HCT116 (cell line): ENCODE data around the gene CDH7. TPM values are rescaled to one million over a fixed set of nuclear protein-coding genes. Genes with fewer than 3 reads are reported as not detected.

ENCODE experiments used
- ATAC-seq: fragments of 200-7000 bp; cut with Tn5 transposase; 2 replicates; pipeline ENCODE4 v1.9.1; 2020; ENCODE audit warnings: mild to moderate bottlenecking, moderate library complexity
- BruUV-seq: library from RNA; stranded (reverse); fragments of 400-500 nt; replicated peaks from 2 replicates; lab custom pipeline; 2021; lab: Mats Ljungman, UMichigan
- CTCF ChIA-PET: fragments of 300-600 bp; sonication (Branson Sonifier 250); formaldehyde crosslinking; loops from one replicate; lab custom pipeline; 2021; ENCODE audit warnings: antibody characterized with exemption; lab: Charles Lee
- POLR2A ChIA-PET: fragments of 300-600, 350-600 bp; sonication (Branson Sonifier 250); formaldehyde crosslinking; loops from one replicate; lab custom pipeline; 2021; ENCODE audit warnings: antibody characterized with exemption; lab: Charles Lee
- RAD21 ChIA-PET, 2 experiments: fragments of 300-600 bp; sonication (Branson Sonifier 250); formaldehyde crosslinking; loops; one replicate each; lab custom pipeline; 2023; ENCODE audit warnings: low total read pairs in 2 of 2; ENCODE audit not compliant: uncharacterized antibody in 2 of 2, unreplicated experiment in 2 of 2, low non-redundant PET in 1 of 2; lab: Charles Lee
- DNase-seq: peaks from one replicate; pipeline ENCODE4 v3.0.0-alpha.2; 2010; ENCODE audit warnings: low read depth, low spot score
- H2AFZ ChIP-seq: fragments of 200-600 bp; shearing (Covaris generic), sonication (generic); 2 replicates; pipeline ENCODE4 v1.6.1; 2017; ENCODE audit warnings: low read depth, mixed run types, mixed read lengths, antibody characterized with exemption, low read length; ENCODE audit not compliant: poor library complexity, severe bottlenecking
- H3K27ac ChIP-seq: 2 replicates; pipeline ENCODE4 v1.5.1; 2012; ENCODE audit warnings: low read depth, low read length
- H3K27me3 ChIP-seq: fragments of 200-600 bp; sonication (generic); 2 replicates; pipeline ENCODE4 v1.6.1; 2016; ENCODE audit warnings: mixed run types, low read length, mixed read lengths; ENCODE audit not compliant: insufficient read depth
- H3K36me3 ChIP-seq, 2 experiments: fragments of 200-500 bp in 1 of 2; fragments of 200-600 bp in 1 of 2; sonication (Bioruptor generic) in 1 of 2; sonication (generic) in 1 of 2; 2 replicates each; pipeline versions ENCODE4 v1.5.1 to v1.6.1; 2014 to 2016; ENCODE audit warnings: low read length in 2 of 2, inconsistent platforms in 1 of 2, mixed read lengths in 1 of 2, mixed run types in 1 of 2; ENCODE audit not compliant: insufficient read depth in 2 of 2, control insufficient read depth in 1 of 2
- H3K4me1 ChIP-seq, 2 experiments: fragments of 200-600 bp in 1 of 2; sonication (generic) in 1 of 2; 2 replicates each; pipeline versions ENCODE4 v1.5.1 to v1.6.1; 2012 to 2017; ENCODE audit warnings: low read length in 2 of 2, inconsistent platforms in 1 of 2, mild to moderate bottlenecking in 1 of 2, mixed read lengths in 1 of 2, mixed run types in 1 of 2, moderate library complexity in 1 of 2; ENCODE audit not compliant: insufficient read depth in 2 of 2, control insufficient read depth in 1 of 2
- H3K4me2 ChIP-seq: fragments of 200-600 bp; sonication (generic); 2 replicates; pipeline ENCODE4 v1.6.1; 2017; ENCODE audit warnings: mixed run types, low read length, mixed read lengths
- H3K4me3 ChIP-seq, 2 experiments: fragments of 200-600 bp in 1 of 2; sonication (generic) in 1 of 2; replicated peaks in 1 of 2; 2 replicates each; pipeline ENCODE4 v1.5.1; 2011 to 2016; ENCODE audit warnings: low read length in 2 of 2, control low read depth in 1 of 2, low read depth in 1 of 2, mild to moderate bottlenecking in 1 of 2, mixed read lengths in 1 of 2, mixed run types in 1 of 2
- H3K79me2 ChIP-seq: fragments of 200-600 bp; sonication (generic); 2 replicates; pipeline ENCODE4 v1.6.1; 2017; ENCODE audit warnings: mild to moderate bottlenecking, mixed run types, low read length, moderate library complexity, mixed read lengths; ENCODE audit not compliant: insufficient read depth
- H3K9ac ChIP-seq: fragments of 200-600 bp; sonication (generic); 2 replicates; pipeline ENCODE4 v1.6.1; 2016; ENCODE audit warnings: low read length, mixed read lengths
- H3K9me2 ChIP-seq: fragments of 200-600 bp; sonication (generic), shearing (Covaris generic); 2 replicates; pipeline ENCODE4 v1.6.1; 2017; ENCODE audit warnings: mixed run types, mild to moderate bottlenecking, moderate library complexity; ENCODE audit not compliant: insufficient read depth
- H3K9me3 ChIP-seq, 2 experiments: fragments of 200-500 bp in 1 of 2; fragments of 200-600 bp in 1 of 2; sonication (Bioruptor generic) in 1 of 2; sonication (generic) in 1 of 2; 2 replicates each; pipeline ENCODE4 v1.6.1; 2014 to 2017; ENCODE audit warnings: low read length in 2 of 2, mixed read lengths in 2 of 2, inconsistent platforms in 1 of 2, low read depth in 1 of 2, mild to moderate bottlenecking in 1 of 2, mixed run types in 1 of 2, moderate library complexity in 1 of 2; ENCODE audit not compliant: control insufficient read depth in 1 of 2, insufficient read depth in 1 of 2
- H4K20me1 ChIP-seq: fragments of 200-600 bp; sonication (generic), shearing (Covaris generic); 2 replicates; pipeline ENCODE4 v1.6.1; 2017; ENCODE audit warnings: mixed run types, mild to moderate bottlenecking, moderate library complexity; ENCODE audit not compliant: insufficient read depth
- EGR1 ChIP-seq: IDR thresholded peaks from 2 replicates; pipeline ENCODE4 v1.6.1; 2012; ENCODE audit warnings: low read depth
- ELF1 ChIP-seq: IDR thresholded peaks from 2 replicates; pipeline ENCODE4 v1.6.1; 2012; ENCODE audit warnings: low read depth, borderline replicate concordance
- FOSL1 ChIP-seq: IDR thresholded peaks from 2 replicates; pipeline ENCODE4 v1.6.1; 2012; ENCODE audit warnings: low read depth
- POLR2AphosphoS5 ChIP-seq: IDR thresholded peaks from 2 replicates; pipeline ENCODE4 v1.6.1; 2011; ENCODE audit warnings: mild to moderate bottlenecking, low read depth, low read length, moderate library complexity
- SIN3A ChIP-seq: IDR thresholded peaks from 2 replicates; pipeline ENCODE4 v1.6.1; 2012; ENCODE audit warnings: low read depth
- TCF7L2 ChIP-seq: IDR thresholded peaks from 2 replicates; pipeline ENCODE4 v1.7.0; 2011; ENCODE audit warnings: borderline replicate concordance, inconsistent platforms; ENCODE audit not compliant: insufficient read depth, insufficient read length; ENCODE audit errors: extremely low read depth
- ZNF274 ChIP-seq: fragments of 200-500 bp; sonication (Bioruptor generic); IDR thresholded peaks from 2 replicates; pipeline ENCODE4 v1.6.1; 2014; ENCODE audit warnings: mild to moderate bottlenecking, low read depth, low read length, inconsistent platforms
- intact Hi-C: fragments of 100-400 bp; cut with micrococcal nuclease; formaldehyde crosslinking; loops from 2 replicates; pipeline ENCODE4 v1.10.0; 2022
- total RNA-seq: library from RNA; stranded (reverse); gene quantifications from one replicate; pipeline ENCODE4 v1.2.1, GENCODE V29; 2021; ENCODE audit not compliant: unreplicated experiment
- TF ChIP-seq, protein P1 (sequence below), 3 experiments: fragments of 200-600 bp in 1 of 3; sonication (generic) in 1 of 3; IDR thresholded peaks in 2 of 3; conservative IDR thresholded peaks in 1 of 3; 2 replicates each; pipeline ENCODE4 v1.5.1; 2012 to 2017; ENCODE audit warnings: low read depth in 2 of 3, low read length in 2 of 3, antibody characterized with exemption in 1 of 3, borderline replicate concordance in 1 of 3, control low read depth in 1 of 3, mild to moderate bottlenecking in 1 of 3, mixed read lengths in 1 of 3, mixed run types in 1 of 3, moderate library complexity in 1 of 3; ENCODE audit not compliant: insufficient read depth in 1 of 3
- TF ChIP-seq, protein P2 (sequence below): IDR thresholded peaks from 2 replicates; pipeline ENCODE4 v1.6.1; 2011; ENCODE audit warnings: mild to moderate bottlenecking, low read length, moderate library complexity; ENCODE audit not compliant: insufficient replicate concordance; ENCODE audit errors: extremely low read depth

CDH7 gene
- total RNA-seq, 1 experiment from 2014 or later: not detected

- Histone ChIP-seq H3K4me1 (no peaks in the 10 kb centered on the region), H3K4me3 (no peak overlapping the region), H3K36me3 (no peaks in the 10 kb centered on the region), H3K9ac (no peak overlapping the region), H2AFZ (no peak overlapping the region), H3K9me2 (no peaks in the 10 kb centered on the region), H3K79me2 (no peaks in the 10 kb centered on the region), H3K27ac (no peak overlapping the region), H3K27me3 (no peaks in the 10 kb centered on the region), H4K20me1 (no peaks in the 10 kb centered on the region), H3K9me3 (peaks cover 4 to 16% of the 10 kb centered on the region in 2 experiments; a peak in 3 of 4 replicates), H3K4me2 (no peak overlapping the region)
- no TSS peak for BruUV-seq
- ChIA-PET CTCF (no interaction called here), RAD21 (no interaction called here), POLR2A (no interaction called here)
- TF ChIP-seq, protein P1, sequence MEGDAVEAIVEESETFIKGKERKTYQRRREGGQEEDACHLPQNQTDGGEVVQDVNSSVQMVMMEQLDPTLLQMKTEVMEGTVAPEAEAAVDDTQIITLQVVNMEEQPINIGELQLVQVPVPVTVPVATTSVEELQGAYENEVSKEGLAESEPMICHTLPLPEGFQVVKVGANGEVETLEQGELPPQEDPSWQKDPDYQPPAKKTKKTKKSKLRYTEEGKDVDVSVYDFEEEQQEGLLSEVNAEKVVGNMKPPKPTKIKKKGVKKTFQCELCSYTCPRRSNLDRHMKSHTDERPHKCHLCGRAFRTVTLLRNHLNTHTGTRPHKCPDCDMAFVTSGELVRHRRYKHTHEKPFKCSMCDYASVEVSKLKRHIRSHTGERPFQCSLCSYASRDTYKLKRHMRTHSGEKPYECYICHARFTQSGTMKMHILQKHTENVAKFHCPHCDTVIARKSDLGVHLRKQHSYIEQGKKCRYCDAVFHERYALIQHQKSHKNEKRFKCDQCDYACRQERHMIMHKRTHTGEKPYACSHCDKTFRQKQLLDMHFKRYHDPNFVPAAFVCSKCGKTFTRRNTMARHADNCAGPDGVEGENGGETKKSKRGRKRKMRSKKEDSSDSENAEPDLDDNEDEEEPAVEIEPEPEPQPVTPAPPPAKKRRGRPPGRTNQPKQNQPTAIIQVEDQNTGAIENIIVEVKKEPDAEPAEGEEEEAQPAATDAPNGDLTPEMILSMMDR (IDR thresholded peaks at IDR 0.05 in 2 of 3, conservative IDR thresholded peaks at IDR 0.05 in 1 of 3; ENCODE audit: borderline replicate concordance in 1 of 3, insufficient read depth in 1 of 3, low read depth in 2 of 3, low read length in 2 of 3): no peak
- TF ChIP-seq, protein P2, sequence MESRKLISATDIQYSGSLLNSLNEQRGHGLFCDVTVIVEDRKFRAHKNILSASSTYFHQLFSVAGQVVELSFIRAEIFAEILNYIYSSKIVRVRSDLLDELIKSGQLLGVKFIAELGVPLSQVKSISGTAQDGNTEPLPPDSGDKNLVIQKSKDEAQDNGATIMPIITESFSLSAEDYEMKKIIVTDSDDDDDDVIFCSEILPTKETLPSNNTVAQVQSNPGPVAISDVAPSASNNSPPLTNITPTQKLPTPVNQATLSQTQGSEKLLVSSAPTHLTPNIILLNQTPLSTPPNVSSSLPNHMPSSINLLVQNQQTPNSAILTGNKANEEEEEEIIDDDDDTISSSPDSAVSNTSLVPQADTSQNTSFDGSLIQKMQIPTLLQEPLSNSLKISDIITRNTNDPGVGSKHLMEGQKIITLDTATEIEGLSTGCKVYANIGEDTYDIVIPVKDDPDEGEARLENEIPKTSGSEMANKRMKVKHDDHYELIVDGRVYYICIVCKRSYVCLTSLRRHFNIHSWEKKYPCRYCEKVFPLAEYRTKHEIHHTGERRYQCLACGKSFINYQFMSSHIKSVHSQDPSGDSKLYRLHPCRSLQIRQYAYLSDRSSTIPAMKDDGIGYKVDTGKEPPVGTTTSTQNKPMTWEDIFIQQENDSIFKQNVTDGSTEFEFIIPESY: no peak
- no peak for TF ChIP-seq SIN3A
- no peak for TF ChIP-seq EGR1
- no peak for TF ChIP-seq POLR2AphosphoS5
- no peak for TF ChIP-seq TCF7L2
- no peak for TF ChIP-seq ZNF274
- TF ChIP-seq ELF1: no peak
- TF ChIP-seq FOSL1: no peak
- DNase-seq: no peak
- intact Hi-C loops: no loop called here
- ATAC-seq: no peak
Observed at GRCh38 chr18:65792456-65793074, 41.8 kb downstream of the CDH7 start.
